GM21423 (cell line): Measurements from ENCODE around the gene SCN4A.
A peak's percentile ranks its signal among the peaks of the same experiment; 100 is the strongest.
"Not testable (repeated sequence)": the region's sequence is repeated elsewhere in the genome, so short reads cannot be mapped to it uniquely, and the experiment has no call there.

Experiments used
- ATAC-seq: cut with Tn5 transposase; IDR thresholded peaks from one replicate; pipeline ENCODE4 v1.9.1; 2021; ENCODE audit warnings: mild to moderate bottlenecking, moderate library complexity; ENCODE audit not compliant: unreplicated experiment

Gene SCN4A

GRCh38 chr17:63939401-63939800, 33.3 kb downstream of the SCN4A start:
- no peak for ATAC-seq

GRCh38 chr17:63937920-63938319, 34.8 kb downstream of the SCN4A start:
- ATAC-seq, result no peak

GRCh38 chr17:63937319-63937718, 35.4 kb downstream of the SCN4A start:
- no peak for ATAC-seq

GRCh38 chr17:63934183-63935112, 38.3 kb downstream of the SCN4A start:
- no peak for ATAC-seq

- no peak for ATAC-seq
Measured at GRCh38 chr17:63933598-63933997, 39.1 kb downstream of the SCN4A start.

- ATAC-seq, result peak; percentile 9
Measured at GRCh38 chr17:63932721-63933120, 40.0 kb downstream of the SCN4A start.

- ATAC-seq, result peak; percentile 77
Measured at GRCh38 chr17:63931981-63932561, 40.6 kb downstream of the SCN4A start, which contains the start of gene CD79B. CD79B (minus strand) TSS chr17:63932331; CDS start chr17:63932261, 70 bp downstream.

GRCh38 chr17:63930951-63931575, 41.7 kb downstream of the SCN4A start:
- ATAC-seq, result peak; percentile 37

GRCh38 chr17:63929860-63930766, 42.6 kb downstream of the SCN4A start:
- ATAC-seq, result no peak

GRCh38 chr17:63928966-63929695, 43.6 kb downstream of the SCN4A start:
- ATAC-seq, result no peak

GRCh38 chr17:63928172-63928666, 44.5 kb downstream of the SCN4A start:
- ATAC-seq, result no peak

- ATAC-seq, result no peak
Measured at GRCh38 chr17:63927464-63928171, 45.1 kb downstream of the SCN4A start.

- ATAC-seq, result no peak
Measured at GRCh38 chr17:63926164-63926563, 46.6 kb downstream of the SCN4A start.

GRCh38 chr17:63925615-63926014, 47.1 kb downstream of the SCN4A start:
- no peak for ATAC-seq

- ATAC-seq, result peak; percentile 46
Measured at GRCh38 chr17:63922402-63922801, 50.3 kb downstream of the SCN4A start.

- ATAC-seq, result not testable (repeated sequence)
Measured at GRCh38 chr17:63920779-63921178, 51.9 kb downstream of the SCN4A start.

- not testable (repeated sequence) for ATAC-seq
Measured at GRCh38 chr17:63920050-63920449, 52.7 kb downstream of the SCN4A start.

GRCh38 chr17:63919311-63919723, 53.4 kb downstream of the SCN4A start:
- no peak for ATAC-seq

GRCh38 chr17:63918789-63919305, 53.9 kb downstream of the SCN4A start, which contains the start of gene GH1:
GH1 (minus strand) TSS chr17:63918839; CDS start chr17:63918776, 63 bp downstream.
- ATAC-seq, result not testable (repeated sequence)
